ENCODE data around the gene FXYD7.

FXYD7 gene

DNA sequence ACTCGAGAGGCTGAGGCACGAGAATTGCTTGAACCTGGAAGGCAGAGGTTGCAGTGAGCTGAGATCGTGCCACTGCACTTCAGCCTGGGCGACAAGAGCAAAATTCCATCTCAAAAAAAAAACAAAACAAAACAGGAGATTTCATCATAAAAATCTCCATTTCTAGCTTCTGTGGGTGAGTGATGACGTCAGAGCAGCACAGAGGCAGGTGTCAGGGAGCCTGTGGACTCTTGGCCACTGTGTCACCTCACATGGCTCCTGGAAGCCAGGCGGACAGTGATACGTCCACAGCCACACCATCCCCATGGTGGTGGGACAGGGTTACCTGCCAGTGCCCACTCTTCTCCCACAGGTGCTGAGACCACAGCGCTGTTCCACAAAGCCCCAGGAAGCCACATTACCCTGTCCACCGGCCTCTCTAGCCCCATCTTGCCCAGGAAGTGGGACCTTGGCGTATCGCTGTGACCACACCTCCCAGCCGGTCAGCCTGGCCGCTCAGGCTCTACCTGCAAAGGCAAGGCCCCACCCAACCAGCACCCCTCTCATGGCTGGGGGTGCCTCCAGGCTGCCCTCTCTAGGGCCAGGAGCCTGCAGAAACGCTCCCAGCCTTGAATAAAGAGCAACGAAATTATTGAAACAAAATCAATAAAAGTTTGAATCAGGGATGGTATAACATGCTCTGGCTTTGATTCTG lies 29.9 kb upstream of the FXYD7 start:
- no peak for DNase-seq

DNA sequence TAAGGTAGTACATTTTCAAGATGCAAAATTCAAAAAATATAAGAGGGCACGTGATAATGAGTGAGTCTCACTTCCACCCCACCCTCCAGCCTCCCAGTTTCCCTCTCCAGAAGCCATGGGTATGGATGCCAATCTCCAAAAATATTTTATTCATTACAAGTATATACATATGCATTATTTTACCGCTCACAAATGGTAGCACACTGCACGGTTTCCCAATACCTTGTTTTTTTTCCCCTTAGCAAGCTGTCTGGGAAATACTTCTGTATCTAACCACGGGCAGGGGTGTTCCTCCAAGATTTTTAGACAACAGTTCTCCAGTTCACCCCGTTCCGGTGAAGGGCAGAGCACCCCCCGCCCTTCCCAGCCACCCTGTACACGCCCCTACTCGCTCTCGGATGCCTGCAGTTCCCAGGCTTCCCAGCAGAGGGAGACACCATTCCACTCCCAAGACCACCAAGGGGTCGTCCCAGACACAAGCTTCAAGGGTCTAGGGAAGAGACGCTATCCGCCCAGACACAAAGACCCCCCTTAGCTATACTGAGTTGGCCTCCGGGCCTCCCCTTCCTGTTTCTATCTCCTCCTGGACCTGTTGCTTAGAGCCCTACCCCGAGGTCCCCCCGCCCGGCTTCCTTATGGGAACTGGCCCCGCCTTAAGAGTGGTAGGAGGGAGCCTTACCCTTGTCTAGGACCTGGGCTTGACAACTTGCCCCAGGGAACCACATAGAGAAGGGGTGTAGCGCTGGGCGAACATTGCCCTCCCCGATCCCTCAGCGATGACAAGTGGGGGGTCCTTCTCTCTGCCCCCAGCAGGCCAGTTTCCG lies 28.5 kb upstream of the FXYD7 start:
- peak; percentile 30 for DNase-seq

DNA sequence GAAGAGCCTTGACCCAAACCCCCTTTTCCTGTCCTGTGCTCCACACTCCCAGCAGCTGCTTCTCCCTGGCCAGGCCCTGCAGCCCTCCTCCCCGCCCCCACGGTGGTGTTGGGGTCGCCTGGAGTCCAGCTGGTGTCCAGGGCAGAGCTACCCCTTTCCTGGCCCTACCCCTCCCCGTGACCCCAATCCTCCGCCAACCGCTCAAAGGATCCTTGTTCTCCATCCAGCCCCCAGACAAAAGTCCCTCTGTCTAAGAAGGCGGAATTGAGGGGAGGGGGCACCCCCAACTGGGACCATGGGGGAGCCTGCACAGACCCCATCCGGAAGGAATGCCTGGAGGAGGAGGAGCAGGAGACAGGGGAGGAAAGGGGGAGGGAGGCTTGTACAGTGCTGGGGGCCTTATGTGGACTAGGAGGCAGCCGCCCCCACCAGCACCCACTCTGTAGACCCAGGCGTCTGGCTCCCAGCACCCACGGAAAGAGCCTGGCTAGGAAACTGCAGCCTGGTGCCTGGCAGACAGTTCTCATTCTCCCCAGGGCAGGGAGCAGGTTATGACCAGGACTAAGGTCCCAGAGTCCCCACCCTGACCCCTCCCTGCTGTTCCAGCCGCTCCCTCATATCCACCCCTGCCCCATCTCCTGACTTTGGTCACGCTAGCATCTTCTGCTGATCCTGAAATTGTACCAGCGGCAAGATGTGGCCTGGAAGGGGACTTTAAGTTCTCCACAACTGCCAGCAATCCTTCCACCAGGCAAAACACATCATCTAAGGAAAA lies 27.7 kb upstream of the FXYD7 start, which contains the start of gene FXYD3:
FXYD3 (plus strand) TSS at position 647 of the 775 bp plus-strand sequence. CDS start 3,554 bp downstream, outside the sequence.
- DNase-seq = no peak

DNA sequence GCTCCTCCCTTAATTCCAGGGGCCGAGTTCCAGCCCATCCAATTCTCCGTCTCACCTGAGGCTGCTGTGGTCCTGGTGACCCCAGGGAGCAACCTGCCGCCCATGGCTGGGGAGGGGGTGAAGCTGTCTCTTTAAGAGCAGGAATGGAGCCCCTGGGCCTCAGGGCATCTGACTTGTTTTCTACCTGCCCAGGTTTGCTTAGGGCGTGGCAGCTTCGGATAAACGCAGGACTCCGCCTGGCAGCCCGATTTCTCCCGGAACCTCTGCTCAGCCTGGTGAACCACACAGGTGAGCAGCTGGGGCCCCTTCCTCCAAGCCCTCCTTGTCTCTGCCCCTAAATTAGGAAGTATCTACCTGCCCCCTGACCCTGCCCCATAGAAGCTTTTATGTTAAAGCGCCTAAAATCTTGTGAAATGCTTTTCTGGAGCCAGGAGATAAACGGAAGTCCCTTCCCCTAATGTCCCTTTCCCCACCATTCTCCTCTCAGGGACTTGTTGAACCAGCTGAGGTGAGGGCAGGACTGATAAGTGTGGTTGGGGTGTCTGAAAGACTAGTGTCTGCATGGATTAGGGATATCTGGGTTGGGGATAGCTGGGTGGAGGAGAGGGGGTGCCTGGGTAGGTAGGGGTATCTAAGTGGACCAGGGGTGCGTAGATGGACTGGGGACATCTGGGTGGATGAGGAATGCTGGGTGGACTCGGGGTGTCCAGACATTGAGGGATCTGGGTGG lies 26.8 kb upstream of the FXYD7 start:
- no peak for DNase-seq

DNA sequence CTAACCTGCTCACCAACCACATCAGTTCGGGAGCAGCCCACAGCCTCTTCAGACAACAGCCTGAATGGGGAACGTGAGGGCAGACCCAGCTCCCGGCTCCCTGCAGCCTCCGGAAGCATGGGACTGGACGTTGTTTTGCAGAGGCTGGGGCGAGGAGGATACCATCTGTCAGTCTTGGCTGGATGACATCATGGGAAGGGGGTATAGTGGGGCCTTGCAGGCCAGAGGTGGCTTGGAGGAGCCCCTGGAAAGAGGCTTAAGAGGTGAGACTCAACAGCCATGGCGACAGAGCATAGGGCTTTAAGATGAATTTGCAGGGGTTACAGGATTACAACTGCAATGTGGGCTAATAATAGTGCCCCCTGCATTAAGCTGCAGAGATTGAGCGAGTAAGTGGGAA lies 25.9 kb upstream of the FXYD7 start:
- DNase-seq = no peak

DNA sequence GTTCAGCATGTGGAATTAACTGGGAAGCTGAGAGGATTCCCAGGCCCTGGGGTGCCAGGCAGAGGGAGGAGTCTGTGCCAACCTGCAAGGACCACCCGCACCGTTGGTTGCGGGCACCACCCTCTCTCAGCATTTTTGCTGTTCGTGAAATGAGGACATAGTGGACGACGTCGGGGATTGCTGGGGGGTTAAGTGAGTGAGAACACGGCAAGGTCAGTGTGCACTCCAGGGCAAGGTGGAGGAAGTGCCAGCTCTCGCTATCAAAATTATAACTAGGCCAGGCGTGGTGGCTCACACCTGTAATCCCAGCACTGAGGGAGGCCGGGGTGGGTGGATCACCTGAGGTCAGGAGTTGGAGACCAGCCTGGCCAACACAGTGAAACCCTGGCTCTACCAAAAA lies 25.3 kb upstream of the FXYD7 start:
- no peak for DNase-seq

DNA sequence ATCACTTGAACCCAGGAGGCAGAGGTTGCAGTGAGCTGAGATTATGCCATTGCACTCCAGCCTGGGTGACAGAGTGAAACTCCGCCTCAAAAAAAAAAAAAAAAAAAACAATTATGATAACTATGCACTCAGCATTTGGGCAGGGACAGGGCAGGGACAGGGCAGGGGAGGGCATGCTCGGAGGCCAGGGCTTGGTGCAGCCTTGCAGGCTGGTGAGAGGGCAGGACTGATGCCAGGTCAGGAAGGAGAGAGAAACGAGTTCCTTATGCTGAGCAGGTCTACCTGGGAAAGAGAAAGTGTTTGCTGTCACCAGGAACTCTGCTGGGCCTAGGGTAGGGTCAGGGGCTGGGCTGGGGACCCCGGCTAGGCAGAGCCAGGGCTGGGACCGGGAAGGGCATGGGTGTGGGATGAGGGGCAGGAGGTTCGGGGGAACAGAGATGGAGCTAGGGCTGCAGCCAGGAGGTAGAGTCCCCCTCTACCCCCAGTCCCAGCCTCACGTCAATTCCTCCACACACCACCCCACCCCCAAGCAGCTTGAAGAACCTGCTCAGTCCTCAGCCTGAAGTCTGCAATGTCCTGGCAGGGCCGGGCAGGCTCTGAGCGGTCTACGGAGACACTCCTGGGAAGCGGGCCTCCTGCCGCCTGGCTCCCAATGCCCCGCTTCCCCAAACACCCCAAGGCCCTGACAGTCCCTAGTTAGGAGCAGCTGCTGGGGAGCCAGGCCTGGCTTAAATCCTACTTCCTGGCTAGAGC lies 24.6 kb upstream of the FXYD7 start:
- no peak for DNase-seq

DNA sequence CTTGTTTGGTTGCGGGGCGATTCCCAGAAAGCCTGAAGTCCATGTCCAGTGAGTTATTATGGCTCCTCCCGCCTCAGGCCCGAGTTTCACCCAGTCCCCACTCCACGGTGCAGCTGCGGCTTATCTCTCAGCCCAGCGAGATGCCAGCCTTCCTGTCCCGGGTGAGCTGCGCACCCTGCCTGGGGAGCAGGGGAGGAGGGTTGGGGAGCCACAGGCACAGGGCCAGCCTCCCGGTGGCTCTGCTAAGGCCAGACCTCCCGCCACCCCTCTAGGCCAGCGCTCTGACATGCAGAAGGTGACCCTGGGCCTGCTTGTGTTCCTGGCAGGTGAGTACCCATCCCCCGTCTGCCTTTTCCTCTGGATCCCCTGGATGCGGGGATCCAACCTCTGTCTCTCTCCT lies 24.0 kb upstream of the FXYD7 start:
- no peak for DNase-seq

DNA sequence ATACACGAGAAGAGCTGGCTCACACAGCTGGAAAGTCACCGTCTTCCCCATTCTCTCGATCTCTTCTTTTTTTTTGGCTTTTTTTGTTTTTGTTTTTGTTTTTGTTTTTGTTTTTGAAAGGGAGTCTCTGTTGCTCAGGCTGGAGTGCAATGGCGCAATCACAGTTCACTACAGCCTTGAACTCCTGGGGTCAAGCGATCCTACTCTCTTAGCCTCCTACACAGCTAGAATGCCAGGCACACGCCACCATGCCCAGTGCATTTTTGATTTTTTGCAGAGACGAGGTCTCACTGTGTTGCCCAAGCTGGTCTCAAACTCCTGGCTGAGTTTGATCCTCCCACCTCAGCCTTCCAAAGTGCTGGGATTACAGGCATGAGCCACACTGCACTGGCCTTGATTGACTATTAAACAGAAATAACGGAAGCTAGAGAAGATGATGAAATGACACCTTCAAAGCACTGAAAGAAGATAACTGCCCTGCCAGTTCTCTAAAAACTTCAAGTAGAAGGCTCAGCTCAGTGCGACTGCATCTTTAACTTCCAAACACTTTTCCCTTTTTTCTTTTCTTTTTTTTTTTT lies 23.4 kb upstream of the FXYD7 start:
- peak; percentile 44 for DNase-seq

DNA sequence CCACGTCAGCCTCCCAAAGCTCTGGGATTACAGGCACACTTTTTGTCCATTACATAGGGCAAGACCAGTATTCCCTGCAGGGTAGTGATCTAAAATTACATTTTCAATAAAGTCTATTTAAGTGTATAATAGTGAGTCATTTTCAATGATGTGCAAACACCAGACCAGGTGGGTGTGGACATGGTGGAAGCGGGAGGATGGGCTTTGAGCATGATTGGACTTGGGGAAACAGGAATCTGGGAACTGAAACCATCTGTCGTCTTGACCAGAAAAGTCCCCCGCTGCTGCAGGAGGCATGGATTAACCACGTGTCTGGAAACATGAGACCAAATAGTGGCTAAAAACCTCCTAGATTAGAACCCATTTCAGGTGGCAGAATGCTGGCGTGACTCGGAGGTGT lies 22.6 kb upstream of the FXYD7 start:
- DNase-seq = peak; percentile 96

DNA sequence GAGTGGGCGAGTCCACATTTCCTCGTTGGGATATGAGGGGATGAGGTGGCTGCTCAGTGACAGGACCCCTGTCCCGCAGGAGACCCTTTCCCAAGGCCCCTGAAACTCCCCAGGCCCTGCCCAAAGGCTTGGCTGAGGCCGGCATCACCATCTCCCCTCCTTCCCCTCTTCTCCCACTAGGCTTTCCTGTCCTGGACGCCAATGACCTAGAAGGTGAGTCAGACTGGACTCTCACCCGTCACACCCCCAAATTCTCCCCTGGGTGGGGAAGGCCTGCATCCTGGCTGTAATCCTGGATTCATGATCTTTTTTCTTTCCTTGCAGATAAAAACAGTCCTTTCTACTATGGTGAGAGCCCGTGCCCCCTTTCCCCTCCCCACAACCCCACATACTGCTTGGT lies 22.2 kb upstream of the FXYD7 start:
- DNase-seq = peak; percentile 17

DNA sequence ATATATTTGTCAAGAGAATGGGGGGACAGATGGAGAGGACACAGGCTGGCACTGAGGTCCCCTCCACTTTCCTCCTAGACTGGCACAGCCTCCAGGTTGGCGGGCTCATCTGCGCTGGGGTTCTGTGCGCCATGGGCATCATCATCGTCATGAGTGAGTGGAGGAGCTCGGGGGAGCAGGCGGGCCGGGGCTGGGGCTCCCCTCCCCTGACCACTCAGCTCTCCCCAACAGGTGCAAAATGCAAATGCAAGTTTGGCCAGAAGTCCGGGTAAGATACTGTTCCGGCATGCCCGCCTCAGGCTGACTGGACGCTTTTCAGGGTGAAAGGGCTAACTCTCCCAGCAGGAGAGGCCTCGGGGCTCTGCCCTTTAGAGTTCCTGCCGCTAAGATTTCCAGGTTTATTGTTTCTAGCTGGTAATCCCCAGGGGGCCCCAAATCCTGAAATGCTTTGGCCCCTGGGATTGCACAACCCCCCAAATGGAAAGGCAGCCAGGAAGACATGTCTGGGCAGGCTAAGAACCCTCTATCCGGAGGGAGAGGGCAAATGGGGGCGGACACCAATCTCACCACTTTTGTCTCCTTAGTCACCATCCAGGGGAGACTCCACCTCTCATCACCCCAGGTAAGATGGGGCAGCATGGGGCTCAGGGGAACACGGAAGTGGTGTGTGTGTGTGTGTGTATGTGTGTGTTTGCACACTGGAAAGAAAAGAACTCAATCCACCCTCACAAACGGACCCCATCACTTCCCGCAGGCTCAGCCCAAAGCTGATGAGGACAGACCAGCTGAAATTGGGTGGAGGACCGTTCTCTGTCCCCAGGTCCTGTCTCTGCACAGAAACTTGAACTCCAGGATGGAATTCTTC lies 20.1 kb upstream of the FXYD7 start:
- no peak for DNase-seq

DNA sequence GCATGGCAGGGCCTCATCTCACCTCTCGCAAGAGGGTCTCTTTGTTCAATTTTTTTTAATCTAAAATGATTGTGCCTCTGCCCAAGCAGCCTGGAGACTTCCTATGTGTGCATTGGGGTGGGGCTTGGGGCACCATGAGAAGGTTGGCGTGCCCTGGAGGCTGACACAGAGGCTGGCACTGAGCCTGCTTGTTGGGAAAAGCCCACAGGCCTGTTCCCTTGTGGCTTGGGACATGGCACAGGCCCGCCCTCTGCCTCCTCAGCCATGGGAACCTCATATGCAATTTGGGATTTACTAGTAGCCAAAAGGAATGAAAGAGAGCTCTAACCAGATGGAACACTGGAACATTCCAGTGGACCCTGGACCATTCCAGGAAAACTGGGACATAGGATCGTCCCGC lies 19.5 kb upstream of the FXYD7 start:
- DNase-seq = peak; percentile 28

DNA sequence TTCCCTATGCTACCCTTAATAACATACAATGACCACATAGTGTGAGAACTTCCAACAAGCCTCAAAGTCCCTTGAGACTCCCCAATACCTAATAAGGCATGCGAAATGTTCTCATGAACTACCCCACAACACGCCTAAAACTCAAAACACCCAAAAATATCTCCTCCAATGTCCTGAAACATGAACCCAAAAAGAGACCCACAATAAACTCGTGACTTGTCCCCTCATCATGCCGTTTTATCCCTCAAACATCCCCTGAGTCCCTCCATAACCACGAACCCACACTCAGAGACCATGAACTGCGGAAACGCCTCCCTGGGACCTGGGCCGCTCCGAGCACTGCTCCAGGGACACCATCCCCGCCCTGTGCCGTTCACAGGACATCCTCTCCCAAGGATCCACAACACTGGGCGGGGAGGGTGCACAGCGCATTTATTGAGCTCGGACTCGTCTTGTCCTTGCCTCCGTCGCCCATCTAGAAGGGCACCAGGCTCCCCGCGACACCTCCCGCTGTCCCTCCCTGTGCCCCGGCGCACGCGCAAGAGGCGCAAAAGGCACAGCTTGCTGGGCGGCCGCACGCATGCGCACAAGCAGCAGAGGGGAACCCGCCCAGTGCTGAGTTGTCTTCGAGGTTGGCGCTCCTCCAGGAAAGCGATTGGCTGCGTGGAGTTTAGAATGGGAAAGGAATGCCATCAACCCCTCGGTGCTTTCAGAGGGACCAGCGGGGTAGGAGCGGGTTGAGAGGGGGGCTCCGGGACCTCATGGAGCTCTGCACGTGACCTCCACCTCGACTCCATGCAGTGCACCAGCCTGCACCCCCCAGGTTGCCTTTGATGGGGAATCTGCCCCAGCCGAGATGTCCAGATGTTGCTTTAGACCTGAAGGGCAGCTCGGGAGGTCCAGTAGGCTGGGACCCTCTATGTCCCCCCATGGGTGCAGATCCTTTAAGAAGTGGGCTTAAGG lies 18.7 kb upstream of the FXYD7 start:
- DNase-seq = peak; percentile 92

DNA sequence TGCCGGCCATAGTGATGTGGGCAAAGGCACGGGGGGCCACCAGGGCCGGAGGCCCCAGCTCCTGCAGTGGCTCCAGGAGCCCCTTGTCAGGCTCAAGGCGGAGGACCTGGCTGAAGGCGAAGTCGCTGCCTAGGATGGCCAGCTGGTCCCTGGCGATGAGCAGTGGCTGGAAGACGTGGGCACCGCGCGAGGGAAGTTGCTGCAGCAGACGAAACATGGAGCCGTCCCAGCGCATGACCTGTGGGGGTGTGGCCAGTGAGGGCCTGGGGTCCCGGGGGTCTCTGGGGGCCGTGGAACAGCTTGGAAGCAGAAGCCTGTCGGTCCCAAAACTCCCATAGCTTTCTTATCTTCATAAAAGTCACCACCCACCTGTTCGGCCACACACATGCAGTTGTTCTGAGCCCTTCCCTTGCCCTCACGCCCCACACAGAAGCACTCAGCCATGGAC lies 17.8 kb upstream of the FXYD7 start:
- no peak for DNase-seq

DNA sequence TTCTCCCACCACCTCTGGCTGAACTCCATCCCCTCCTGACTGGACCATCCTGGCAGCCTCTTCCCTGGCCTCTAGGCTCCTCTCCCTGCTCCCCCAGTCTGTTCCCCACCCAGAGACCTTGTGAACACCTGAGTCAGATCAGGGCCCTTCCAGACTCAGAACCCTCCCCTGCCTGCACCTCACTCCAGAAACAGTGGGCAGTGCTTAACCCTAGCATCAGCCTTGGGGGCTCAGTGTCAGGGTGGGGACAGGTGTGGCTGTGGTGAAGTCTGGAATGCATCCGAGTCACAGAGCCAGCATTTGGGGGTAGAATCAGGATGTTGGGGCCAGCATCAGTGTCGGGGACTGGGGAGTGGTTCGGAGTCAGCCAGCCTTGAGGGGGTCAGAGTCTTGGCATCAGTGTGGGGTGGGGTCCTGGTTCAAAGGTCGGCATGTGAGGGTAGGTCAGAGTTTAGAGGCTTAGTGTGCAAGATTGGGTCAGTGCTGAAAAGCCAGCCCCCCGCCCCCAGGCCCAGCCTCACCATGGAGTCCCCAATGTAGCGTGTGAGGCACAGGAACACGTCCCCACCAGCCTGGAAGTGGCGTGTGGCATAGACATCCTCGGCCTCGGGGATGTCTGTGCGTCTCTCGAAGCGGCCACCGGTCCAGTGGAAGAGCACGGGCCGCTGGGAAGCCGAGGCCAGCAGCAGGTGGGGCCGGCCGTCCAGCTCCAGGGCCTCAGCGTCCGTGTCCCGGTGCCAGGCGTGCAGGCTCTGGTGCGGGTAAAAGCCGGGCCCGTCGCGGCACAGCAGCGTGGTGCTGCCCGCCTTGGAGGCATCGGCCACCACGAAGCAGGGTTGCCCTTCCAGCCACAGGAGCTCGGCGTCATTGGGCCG lies 17.1 kb upstream of the FXYD7 start:
- DNase-seq = no peak

DNA sequence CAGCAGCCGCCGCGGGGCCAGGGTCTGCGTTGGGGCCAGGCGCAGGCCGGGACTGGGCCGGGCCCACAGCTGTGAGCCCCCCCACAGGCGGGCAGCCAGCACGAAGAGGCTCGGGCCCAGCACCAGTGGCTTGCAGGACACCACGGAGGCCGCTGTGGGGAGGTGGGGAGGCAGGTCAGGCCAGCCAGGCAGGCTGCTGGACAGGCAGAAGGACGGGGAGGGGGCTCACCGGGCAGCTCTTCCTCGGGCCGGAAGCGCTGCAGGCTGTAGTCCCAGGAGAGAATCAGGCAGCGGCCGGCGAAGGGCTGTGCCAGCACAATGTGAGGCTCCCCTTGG lies 16.5 kb upstream of the FXYD7 start:
- no peak for DNase-seq

DNA sequence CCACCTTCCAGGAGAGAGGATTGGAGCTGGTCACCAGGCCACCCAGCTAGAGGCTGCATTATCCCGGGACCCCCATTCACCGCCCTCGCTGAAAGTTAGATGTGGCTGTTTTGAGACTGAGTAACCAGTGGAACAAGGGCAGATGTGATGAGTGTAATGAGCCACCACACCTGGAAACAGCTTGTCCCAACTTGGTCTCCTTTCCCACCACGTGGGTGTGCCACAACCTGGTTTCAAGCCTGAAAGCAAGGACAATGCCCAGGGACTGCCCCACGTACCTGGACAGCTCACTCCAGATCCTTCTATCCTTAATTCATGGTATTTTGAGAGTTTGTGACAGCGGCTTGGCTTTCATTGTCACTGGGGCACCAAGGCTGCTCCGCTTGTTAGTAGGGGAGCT lies 15.2 kb upstream of the FXYD7 start:
- no peak for DNase-seq
